Stimulated activated CD4-positive, alpha-beta T cell treated with anti-CD3 and anti-CD28 coated beads, TNF-alpha, amount 100 ng/mL, for 24 hours (primary cell): Measurements from ENCODE around the gene CCIN.

Experiments
- DNase-seq, 3 experiments: peaks; one replicate each; pipeline ENCODE4 v3.0.0-alpha.2; 2020; ENCODE audit warnings: low read depth in 3 of 3

The CCIN gene

GRCh38 chr9:36140086-36141084 lies 28.8 kb upstream of the CCIN start:
- DNase-seq = peak in 1 of 3 experiments; percentile 38

- DNase-seq = no peak
Measured at GRCh38 chr9:36141288-36141687, 27.9 kb upstream of the CCIN start.

- DNase-seq = no peak
Measured at GRCh38 chr9:36141761-36142160, 27.4 kb upstream of the CCIN start.

GRCh38 chr9:36142510-36143244 lies 26.5 kb upstream of the CCIN start:
- DNase-seq = no peak

GRCh38 chr9:36143245-36143641 lies 25.9 kb upstream of the CCIN start:
- DNase-seq = no peak

- DNase-seq = no peak
Measured at GRCh38 chr9:36144309-36145232, 24.6 kb upstream of the CCIN start.

- no peak for DNase-seq
Measured at GRCh38 chr9:36145970-36146369, 23.2 kb upstream of the CCIN start.

- DNase-seq = no peak
Measured at GRCh38 chr9:36146651-36147050, 22.5 kb upstream of the CCIN start.

- DNase-seq = no peak
Measured at GRCh38 chr9:36147441-36148175, 21.6 kb upstream of the CCIN start.

- peak in 1 of 3 experiments; percentile 71 for DNase-seq
Measured at GRCh38 chr9:36148311-36149051, 20.7 kb upstream of the CCIN start.

GRCh38 chr9:36149197-36149596 lies 20.0 kb upstream of the CCIN start:
- DNase-seq = no peak

GRCh38 chr9:36150574-36151315 lies 18.4 kb upstream of the CCIN start:
- DNase-seq = no peak

GRCh38 chr9:36151316-36152210 lies 17.6 kb upstream of the CCIN start:
- peak; percentile 59 to 87 (median 79) for DNase-seq

GRCh38 chr9:36152741-36153438 lies 16.3 kb upstream of the CCIN start:
- no peak for DNase-seq

- DNase-seq = no peak
Measured at GRCh38 chr9:36153746-36154145, 15.4 kb upstream of the CCIN start.

- DNase-seq = no peak
Measured at GRCh38 chr9:36154331-36154952, 14.7 kb upstream of the CCIN start.

- no peak for DNase-seq
Measured at GRCh38 chr9:36156116-36156515, 13.1 kb upstream of the CCIN start.
